Activated T-helper 2 cell treated with anti-CD3 and anti-CD28 coated beads, Interferon-gamma antibody, Interleukin-2, Interleukin-4, amounts not matched to agents 10 μg/mL and 5 μg/mL and 100 μg/mL, durations not matched to agents 14 hours and 24 hours and 36 hours (primary cell): ENCODE data around the gene SLC27A1. TPM values are rescaled to one million over a fixed set of nuclear protein-coding genes. Genes with fewer than 3 reads are reported as not detected.
A peak's percentile ranks its signal among the peaks of the same experiment; 100 is the strongest.
"Not testable (repeated sequence)": the region's sequence is repeated elsewhere in the genome, so short reads cannot be mapped to it uniquely, and the experiment has no call there.

Source experiments
- DNase-seq: peaks from one replicate; pipeline ENCODE4 v3.0.0; 2021; ENCODE audit warnings: low spot score
- H3K27ac Mint-ChIP-seq: one replicate; pipeline ENCODE4 v1.8.0; 2021; ENCODE audit warnings: mixed read lengths
- H3K27me3 Mint-ChIP-seq: one replicate; pipeline ENCODE4 v1.8.0; 2021; ENCODE audit warnings: low read depth, mixed read lengths
- H3K36me3 Mint-ChIP-seq: one replicate; pipeline ENCODE4 v1.8.0; 2021; ENCODE audit warnings: low read depth, mixed read lengths
- H3K4me1 Mint-ChIP-seq: one replicate; pipeline ENCODE4 v1.8.0; 2021; ENCODE audit warnings: low read depth, mixed read lengths
- H3K4me3 Mint-ChIP-seq: one replicate; pipeline ENCODE4 v1.8.0; 2021; ENCODE audit warnings: low read depth, mild to moderate bottlenecking, moderate library complexity, mixed read lengths
- H3K9me3 Mint-ChIP-seq: one replicate; pipeline ENCODE4 v1.8.0; 2021; ENCODE audit warnings: mixed read lengths
- intact Hi-C: fragments of 100-400 bp; cut with micrococcal nuclease; formaldehyde crosslinking; loops from one replicate; pipeline ENCODE4 v1.15.1; 2023
- total RNA-seq: library from RNA; stranded (reverse); gene quantifications from 2 replicates; pipeline ENCODE4 v1.2.3, GENCODE V29; 2022

Gene SLC27A1
- total RNA-seq, 1 donor from 2014 or later: 3.1 TPM

- Mint-ChIP-seq H3K4me3 (no peak overlapping the region), H3K9me3 (no peaks in the 10 kb centered on the region), H3K36me3 (no peaks in the 10 kb centered on the region), H3K4me1 (peaks cover 15% of the 10 kb centered on the region), H3K27ac (no peak overlapping the region), H3K27me3 (peaks cover 6% of the 10 kb centered on the region)
- no peak for DNase-seq
- intact Hi-C loops: loop anchor here (5.0 kb wide), 2 partner anchors 60 to 120 kb away; partner anchors contain the start of gene BST2
Measured at GRCh38 chr19:17467471-17468301, 2.6 kb upstream of the SLC27A1 start.

GRCh38 chr19:17468302-17469091, 1.8 kb upstream of the SLC27A1 start:
- DNase-seq: no peak
- H3K4me1 Mint-ChIP-seq: peaks cover 20% of the 10 kb centered on the region
- no peaks in the 10 kb centered on the region for H3K36me3 Mint-ChIP-seq
- H3K27me3 Mint-ChIP-seq: peaks cover 6% of the 10 kb centered on the region
- H3K9me3 Mint-ChIP-seq: no peaks in the 10 kb centered on the region
- H3K27ac Mint-ChIP-seq: no peak overlapping the region
- intact Hi-C loops: loop anchor here (5.0 kb wide), 2 partner anchors 61 to 121 kb away; partner anchors contain the start of gene BST2
- H3K4me3 Mint-ChIP-seq: peak overlapping the region; percentile 94

- Mint-ChIP-seq H3K27ac (peak overlapping the region; percentile 33), H3K36me3 (no peaks in the 10 kb centered on the region), H3K4me1 (peaks cover 20% of the 10 kb centered on the region), H3K9me3 (no peaks in the 10 kb centered on the region), H3K4me3 (peak overlapping the region; percentile 94), H3K27me3 (peaks cover 6% of the 10 kb centered on the region)
- intact Hi-C loops: loop anchor here (5.0 kb wide), 2 partner anchors 62 to 122 kb away; partner anchors contain the start of gene BST2
- no peak for DNase-seq
Measured at GRCh38 chr19:17469092-17469480, 1.2 kb upstream of the SLC27A1 start.

GRCh38 chr19:17469481-17470067, 750 bp upstream of the SLC27A1 start:
- H3K9me3 Mint-ChIP-seq: no peaks in the 10 kb centered on the region

GRCh38 chr19:17471410-17472125, 1.2 kb downstream of the SLC27A1 start:
- H3K27ac Mint-ChIP-seq: no peak overlapping the region
- no peaks in the 10 kb centered on the region for H3K36me3 Mint-ChIP-seq
- no peak for DNase-seq
- intact Hi-C loops: no loop called here
- H3K4me3 Mint-ChIP-seq: peak overlapping the region; percentile 94
- peaks cover 17% of the 10 kb centered on the region for H3K4me1 Mint-ChIP-seq
- H3K9me3 Mint-ChIP-seq: no peaks in the 10 kb centered on the region
- H3K27me3 Mint-ChIP-seq: peaks cover 6% of the 10 kb centered on the region

More at GRCh38 chr19:17469481-17470067, 750 bp upstream of the SLC27A1 start:
- Mint-ChIP-seq H3K4me3 (peak overlapping the region; percentile 94), H3K27ac (peak overlapping the region; percentile 79), H3K4me1 (peaks cover 20% of the 10 kb centered on the region), H3K36me3 (no peaks in the 10 kb centered on the region), H3K27me3 (peaks cover 6% of the 10 kb centered on the region)
- intact Hi-C loops: loop anchor here (5.0 kb wide), 2 partner anchors 62 to 122 kb away; partner anchors contain the start of gene BST2
- peak; percentile 81 for DNase-seq

- no peak overlapping the region for H3K4me3 Mint-ChIP-seq
- no peak overlapping the region for H3K27ac Mint-ChIP-seq
Measured at GRCh38 chr19:17473041-17473440, 2.7 kb downstream of the SLC27A1 start.

GRCh38 chr19:17475011-17475540, 4.8 kb downstream of the SLC27A1 start:
- H3K9me3 Mint-ChIP-seq, DNase-seq, H3K36me3 Mint-ChIP-seq, H3K4me1 Mint-ChIP-seq, H3K4me3 Mint-ChIP-seq, H3K27ac Mint-ChIP-seq, intact Hi-C loops, H3K27me3 Mint-ChIP-seq: not testable (repeated sequence)

More at GRCh38 chr19:17473041-17473440, 2.7 kb downstream of the SLC27A1 start:
- Mint-ChIP-seq H3K4me1 (peaks cover 17% of the 10 kb centered on the region), H3K27me3 (peaks cover 6% of the 10 kb centered on the region), H3K9me3 (no peaks in the 10 kb centered on the region), H3K36me3 (no peaks in the 10 kb centered on the region)
- intact Hi-C loops: no loop called here
- no peak for DNase-seq

- Mint-ChIP-seq H3K36me3 (no peaks in the 10 kb centered on the region), H3K4me3 (no peak overlapping the region), H3K9me3 (no peaks in the 10 kb centered on the region), H3K27me3 (peaks cover 3% of the 10 kb centered on the region), H3K27ac (no peak overlapping the region), H3K4me1 (peaks cover 9% of the 10 kb centered on the region)
- intact Hi-C loops: no loop called here
- DNase-seq: no peak
Measured at GRCh38 chr19:17475541-17476115, 5.3 kb downstream of the SLC27A1 start.

GRCh38 chr19:17479325-17479791, 9.0 kb downstream of the SLC27A1 start:
- Mint-ChIP-seq H3K9me3 (no peaks in the 10 kb centered on the region), H3K4me1 (no peaks in the 10 kb centered on the region), H3K27ac (no peak overlapping the region), H3K36me3 (no peaks in the 10 kb centered on the region), H3K27me3 (no peaks in the 10 kb centered on the region), H3K4me3 (no peak overlapping the region)
- no peak for DNase-seq
- intact Hi-C loops: no loop called here

GRCh38 chr19:17481986-17482385, 11.7 kb downstream of the SLC27A1 start:
- intact Hi-C loops: no loop called here

GRCh38 chr19:17482877-17483604, 12.7 kb downstream of the SLC27A1 start:
- no peaks in the 10 kb centered on the region for H3K27me3 Mint-ChIP-seq
- H3K36me3 Mint-ChIP-seq: no peaks in the 10 kb centered on the region
- H3K9me3 Mint-ChIP-seq: no peaks in the 10 kb centered on the region
- no peak overlapping the region for H3K4me3 Mint-ChIP-seq
- H3K27ac Mint-ChIP-seq: no peak overlapping the region
- intact Hi-C loops: no loop called here
- no peak for DNase-seq
- no peaks in the 10 kb centered on the region for H3K4me1 Mint-ChIP-seq

More at GRCh38 chr19:17481986-17482385, 11.7 kb downstream of the SLC27A1 start:
- Mint-ChIP-seq H3K36me3 (no peaks in the 10 kb centered on the region), H3K4me3 (no peak overlapping the region), H3K4me1 (no peaks in the 10 kb centered on the region), H3K27ac (no peak overlapping the region), H3K9me3 (no peaks in the 10 kb centered on the region), H3K27me3 (no peaks in the 10 kb centered on the region)
- DNase-seq: no peak
